NCI-H2081 treated with DMSO at 0.1 percent for 48 hours (cell line): ENCODE measurements around the gene LPCAT2.

Experiments
- DNase-seq: peaks from one replicate; lab custom pipeline; 2025; lab: John Stamatoyannopoulos, UW

LPCAT2 gene

DNA sequence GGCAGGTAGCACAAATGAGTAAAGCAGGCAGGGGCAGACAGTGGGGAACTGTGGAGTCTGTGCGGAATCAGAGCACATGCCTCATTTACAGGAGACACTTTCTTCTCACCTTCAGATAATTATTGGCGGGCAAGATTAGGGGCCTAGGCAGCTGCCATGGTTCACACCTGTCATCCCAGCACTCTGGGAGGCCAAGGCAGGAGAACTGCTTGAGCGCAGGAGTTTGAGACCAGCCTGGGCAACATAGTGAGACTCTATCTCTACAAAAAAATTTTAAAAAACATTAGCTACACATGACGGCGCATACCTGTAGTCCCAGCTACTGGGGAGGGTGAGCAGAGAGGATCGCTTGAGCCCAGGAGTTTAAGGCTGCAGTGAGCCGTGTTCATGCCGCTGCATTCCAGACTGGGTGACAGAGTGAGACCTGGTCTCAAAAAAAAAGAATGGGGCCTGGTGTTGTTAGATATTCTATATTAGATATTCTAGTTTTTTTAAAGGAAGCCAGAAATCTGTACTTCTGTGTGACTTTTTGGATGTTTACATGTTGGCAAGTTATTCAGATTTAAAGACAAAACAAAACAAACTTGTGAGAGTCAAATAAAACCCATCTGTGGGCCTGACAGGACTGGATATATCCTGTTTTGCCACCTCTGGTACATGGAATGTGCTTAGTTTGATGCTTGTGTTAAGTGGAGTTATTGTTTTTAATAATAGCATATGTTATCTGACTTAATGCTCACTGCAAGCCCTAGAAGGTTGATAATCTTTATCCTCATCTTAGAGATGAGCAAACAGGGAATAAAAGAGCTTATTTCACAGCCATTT lies 4.9 kb upstream of the LPCAT2 start:
- DNase-seq: no peak

DNA sequence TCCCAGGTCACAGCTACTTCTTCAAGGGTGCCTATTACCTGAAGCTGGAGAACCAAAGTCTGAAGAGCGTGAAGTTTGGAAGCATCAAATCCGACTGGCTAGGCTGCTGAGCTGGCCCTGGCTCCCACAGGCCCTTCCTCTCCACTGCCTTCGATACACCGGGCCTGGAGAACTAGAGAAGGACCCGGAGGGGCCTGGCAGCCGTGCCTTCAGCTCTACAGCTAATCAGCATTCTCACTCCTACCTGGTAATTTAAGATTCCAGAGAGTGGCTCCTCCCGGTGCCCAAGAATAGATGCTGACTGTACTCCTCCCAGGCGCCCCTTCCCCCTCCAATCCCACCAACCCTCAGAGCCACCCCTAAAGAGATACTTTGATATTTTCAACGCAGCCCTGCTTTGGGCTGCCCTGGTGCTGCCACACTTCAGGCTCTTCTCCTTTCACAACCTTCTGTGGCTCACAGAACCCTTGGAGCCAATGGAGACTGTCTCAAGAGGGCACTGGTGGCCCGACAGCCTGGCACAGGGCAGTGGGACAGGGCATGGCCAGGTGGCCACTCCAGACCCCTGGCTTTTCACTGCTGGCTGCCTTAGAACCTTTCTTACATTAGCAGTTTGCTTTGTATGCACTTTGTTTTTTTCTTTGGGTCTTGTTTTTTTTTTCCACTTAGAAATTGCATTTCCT lies 3.4 kb upstream of the LPCAT2 start:
- DNase-seq: no peak

DNA sequence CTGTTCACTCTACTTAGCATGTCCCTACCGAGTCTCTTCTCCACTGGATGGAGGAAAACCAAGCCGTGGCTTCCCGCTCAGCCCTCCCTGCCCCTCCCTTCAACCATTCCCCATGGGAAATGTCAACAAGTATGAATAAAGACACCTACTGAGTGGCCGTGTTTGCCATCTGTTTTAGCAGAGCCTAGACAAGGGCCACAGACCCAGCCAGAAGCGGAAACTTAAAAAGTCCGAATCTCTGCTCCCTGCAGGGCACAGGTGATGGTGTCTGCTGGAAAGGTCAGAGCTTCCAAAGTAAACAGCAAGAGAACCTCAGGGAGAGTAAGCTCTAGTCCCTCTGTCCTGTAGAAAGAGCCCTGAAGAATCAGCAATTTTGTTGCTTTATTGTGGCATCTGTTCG lies 2.8 kb upstream of the LPCAT2 start:
- DNase-seq: no peak

DNA sequence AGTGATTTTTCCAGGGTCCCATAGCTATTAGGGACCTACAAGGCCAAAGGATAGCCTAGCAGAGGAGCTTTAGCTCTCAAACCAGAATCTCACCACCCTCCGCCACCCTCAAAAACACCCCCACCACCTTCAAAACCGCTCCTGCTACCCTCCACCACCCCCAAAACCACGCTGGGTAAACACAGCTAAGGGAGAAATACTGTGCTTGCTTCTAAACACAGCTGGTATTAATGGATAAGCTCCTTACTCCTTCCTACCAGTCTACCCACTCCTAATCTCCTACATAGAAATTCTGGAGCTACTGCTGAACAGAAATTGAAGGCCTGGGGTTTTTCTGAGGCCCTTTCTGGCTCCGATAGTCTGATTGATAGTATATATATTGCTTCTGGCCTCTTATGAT lies 2.2 kb upstream of the LPCAT2 start:
- DNase-seq: no peak

DNA sequence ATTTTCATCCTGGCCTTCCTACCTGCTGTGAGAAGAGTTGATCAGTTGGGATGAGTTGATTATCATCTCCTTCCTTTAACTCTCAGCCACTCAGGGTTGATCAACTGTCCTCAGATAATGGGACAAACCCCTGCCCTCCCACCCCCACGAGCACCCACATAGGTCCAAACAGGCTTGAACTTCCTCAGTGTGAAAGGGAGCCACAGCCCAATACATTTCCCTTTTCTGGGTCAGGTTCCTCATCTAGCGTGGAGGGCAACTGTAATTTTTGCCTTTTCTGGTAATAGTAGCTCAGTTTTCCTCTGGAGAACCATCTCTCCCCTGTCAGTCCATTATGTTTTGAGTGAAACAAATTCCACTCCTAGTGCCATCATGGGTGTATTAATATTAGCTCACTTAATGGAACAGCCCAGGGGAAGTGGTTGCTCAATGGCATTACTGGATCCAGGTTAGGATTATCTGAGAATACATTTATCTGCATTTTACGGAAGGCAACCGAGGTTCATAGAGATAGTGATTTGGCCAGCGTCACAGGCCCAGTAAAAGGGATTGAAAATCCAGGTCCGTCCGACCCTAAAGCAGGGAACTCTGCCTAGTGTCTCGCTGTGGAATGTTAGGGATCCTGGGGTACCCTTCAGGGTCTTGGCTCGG lies 476 bp upstream of the LPCAT2 start:
- no peak for DNase-seq

DNA sequence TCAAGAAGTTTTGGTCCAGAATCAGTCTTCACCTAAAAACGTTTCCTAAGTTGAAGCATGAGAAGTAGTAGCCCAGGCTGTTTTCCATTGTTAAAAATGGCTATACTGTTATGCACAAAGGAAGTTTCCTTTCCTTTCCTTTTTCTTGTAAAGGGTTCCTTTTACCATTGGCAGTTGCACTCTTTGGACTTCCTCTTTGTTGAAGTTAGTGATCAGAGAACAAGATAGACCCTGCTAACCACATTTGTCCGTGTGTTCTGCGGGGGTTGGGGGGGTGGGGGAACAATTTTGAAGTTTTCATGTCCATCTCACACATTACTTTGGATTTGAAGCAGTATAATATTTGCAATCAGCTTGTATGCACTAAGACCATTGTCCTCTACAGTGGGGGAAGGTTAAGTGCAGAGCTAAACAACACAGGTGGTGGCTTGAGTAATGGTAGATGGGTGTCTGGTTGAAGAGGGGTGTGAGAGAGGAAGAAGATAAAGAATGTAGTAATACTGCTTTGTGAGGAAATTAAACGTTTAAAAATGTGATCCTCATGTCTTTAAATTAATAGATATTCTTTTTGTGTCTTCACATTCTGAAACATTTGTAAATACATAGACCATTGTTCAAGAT lies 1.4 kb downstream of the LPCAT2 start:
- no peak for DNase-seq

DNA sequence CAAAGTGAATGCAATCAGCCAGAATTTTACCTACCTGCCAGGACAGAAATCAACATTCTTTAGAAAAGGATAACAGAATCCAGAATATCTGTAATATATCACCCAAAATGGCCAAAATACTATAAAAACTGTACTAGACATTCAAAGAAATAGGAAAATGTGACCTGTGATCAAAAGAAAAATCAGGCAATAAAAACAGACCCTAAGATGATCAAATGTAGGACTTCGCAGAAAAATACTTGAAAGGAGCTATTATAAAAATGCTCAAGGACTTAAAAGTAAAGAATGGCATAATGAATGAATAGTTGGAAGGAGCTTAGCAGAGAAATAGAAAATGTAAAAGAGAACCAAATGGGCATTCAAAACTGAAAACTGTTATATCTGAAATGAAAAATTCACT lies 4.1 kb downstream of the LPCAT2 start:
- DNase-seq: no peak

DNA sequence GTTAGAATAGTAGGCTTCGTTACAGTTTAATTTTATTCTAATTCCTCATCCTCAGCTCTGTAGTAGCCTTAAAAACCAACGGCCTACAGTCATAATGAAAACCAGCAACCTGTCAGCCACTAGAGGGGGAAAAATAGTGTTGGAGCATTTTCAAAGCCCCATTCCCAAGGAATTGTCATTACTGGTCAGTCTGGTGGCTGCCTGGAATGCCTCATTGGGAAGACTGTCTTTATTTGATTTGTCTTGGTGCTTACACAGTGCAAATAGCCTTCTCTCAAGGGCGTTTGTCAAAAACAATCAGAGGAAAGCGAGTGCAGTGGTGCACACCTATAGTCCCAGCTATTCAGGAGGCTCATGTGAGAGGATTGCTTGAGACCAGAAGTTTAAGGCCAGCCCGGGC lies 4.7 kb downstream of the LPCAT2 start:
- DNase-seq: no peak

DNA sequence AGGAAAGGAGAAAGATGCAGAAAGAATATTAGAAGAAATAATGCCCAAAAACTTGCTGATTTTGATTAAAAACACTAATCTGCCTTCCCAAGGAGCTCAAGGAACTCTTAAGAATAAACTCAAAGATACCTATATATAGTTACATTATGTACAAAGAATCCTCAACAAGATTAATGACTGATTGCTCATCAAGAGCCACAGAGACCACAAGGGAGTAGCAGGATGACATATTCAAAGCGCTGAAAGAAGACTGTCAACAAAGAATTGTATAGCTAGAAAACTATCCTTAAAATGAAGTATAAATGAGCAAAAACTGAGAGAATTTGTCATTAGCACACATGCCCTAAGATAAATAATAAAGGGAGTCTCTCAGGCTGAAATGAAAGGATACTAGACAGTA lies 6.2 kb downstream of the LPCAT2 start:
- DNase-seq: no peak

DNA sequence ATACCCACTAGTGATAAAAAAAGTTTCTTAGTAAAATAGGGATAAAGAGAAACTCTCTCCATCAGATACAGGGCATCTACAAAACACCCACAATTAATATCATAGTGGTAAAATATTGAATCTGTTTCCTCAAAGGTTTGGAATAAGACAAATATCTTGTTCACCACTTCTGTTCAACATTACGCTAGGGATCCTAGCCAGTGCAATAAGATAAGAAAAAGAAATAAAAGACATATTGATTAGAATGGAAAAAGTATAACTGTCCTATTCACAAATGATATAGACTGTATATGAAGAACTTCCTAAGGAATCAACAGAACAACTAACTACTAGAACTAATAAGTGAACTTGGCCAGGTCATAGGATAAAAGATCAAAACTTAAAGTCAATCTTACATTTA lies 12.9 kb downstream of the LPCAT2 start:
- DNase-seq: no peak

DNA sequence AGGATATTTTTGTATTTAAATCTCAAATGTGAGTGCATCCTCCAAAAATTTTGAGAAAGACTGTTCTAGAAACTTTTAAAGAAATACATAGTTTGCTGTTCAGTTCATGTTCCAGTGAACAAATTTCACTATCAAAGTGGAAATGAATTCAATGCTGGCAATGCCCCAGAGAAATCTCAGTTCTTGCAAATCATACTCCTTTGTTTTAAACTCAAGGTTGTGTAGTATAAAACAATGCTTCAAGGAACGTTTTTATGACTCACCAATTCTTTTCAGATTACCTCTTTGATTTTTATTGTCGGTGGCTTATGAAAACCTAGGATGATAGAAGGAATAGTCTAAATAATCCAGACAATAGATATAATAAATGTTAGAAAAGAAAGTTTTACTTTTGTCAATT lies 17.6 kb downstream of the LPCAT2 start:
- DNase-seq: no peak

DNA sequence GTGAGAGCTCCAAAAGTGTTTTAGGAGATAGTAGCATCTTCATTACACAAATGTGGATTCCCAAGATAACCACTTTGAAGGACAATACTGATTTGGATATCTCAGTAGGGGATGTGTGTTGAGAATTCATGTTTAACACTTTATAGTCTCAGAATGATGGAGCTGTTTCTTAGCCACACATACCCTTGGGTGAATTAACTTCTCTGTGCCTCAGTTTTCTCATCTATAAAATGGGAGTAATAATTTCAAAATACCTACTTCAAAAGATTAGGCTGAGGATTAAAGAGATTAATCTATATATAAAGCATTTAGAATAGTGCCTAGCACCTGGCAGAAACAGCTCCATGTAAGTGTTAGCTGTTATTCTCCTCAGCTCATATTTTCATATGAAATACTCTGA lies 19.0 kb downstream of the LPCAT2 start:
- no peak for DNase-seq

DNA sequence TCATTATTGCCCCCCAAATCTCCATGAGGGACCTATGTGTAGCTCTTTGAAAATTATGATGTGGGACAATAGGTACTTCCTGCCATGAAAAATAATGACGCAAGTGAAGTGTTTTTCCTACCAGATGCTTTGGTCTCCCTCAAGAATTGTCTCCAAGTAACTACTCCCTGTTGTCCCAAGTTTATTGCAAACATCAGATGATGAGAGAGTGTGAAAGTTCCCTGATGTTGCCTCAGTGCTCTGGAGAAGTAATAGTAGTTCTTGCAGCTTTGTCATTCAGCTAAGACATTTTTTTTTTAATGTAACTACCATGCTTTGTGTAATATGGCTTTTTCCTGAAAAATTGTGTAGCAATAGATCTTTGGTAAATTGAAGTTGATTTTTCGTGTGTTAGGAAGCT lies 20.1 kb downstream of the LPCAT2 start:
- DNase-seq: no peak

DNA sequence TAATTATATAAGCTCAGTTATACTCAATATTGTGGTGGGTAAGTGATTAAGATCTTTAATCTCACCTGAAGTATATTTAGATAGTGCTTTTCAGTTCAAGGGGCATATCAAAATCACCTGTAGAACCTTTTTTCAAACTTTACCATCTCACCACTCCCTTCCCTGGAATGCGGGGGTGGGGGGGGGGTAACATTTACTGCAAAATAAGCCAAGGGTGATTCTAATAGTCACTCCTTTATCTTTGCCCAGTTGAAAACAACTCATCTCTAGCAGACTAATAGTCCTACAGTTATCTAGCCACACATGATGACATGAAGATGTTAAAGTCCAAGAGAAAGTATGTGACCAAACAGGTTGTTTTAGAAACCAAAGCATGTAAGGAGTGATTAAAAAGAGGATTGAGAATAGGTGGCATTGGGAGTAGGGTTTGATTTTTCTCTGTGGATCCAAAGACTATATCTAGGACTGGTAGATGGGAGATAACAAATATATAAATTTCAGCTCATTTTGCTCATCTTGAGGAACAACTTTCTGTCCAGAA lies 21.5 kb downstream of the LPCAT2 start:
- DNase-seq: no peak

DNA sequence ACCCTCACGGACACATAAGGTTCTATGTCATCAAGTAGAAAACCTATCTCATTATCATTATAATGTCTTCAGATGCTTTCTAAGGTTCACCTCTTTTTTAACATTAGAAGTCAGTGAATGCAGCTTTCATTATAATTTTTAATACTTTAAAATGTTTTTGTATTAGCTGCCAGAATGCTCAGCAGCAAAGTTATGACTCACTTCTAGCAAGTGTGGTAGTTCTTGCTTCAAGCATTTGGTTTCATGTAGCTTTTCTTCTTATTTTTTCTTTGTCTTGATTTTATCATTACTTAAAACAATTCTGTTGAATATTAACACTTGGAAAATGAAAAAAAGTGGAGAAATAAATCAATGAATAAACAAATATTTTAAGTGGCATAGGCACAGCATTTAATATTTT lies 23.4 kb downstream of the LPCAT2 start:
- DNase-seq: no peak

DNA sequence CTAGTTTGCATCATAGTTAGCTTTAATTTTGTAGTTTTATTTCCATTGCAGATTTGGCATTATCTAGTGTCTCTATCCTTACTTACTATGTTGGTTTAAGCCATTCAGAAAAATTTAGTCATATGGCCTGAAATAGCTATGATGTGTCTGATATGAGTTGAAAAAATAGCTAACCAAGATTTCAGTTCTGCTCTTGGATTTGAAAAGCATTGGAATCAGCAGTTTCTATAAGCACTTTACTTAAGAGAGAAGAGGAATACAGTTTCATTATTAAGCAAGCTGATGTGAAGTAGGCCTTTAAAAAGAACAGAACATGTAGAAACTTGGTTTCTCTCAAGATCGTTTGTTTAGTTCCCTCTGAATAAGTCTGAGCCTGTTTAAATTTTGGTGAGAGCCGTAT lies 25.9 kb downstream of the LPCAT2 start:
- DNase-seq: no peak

DNA sequence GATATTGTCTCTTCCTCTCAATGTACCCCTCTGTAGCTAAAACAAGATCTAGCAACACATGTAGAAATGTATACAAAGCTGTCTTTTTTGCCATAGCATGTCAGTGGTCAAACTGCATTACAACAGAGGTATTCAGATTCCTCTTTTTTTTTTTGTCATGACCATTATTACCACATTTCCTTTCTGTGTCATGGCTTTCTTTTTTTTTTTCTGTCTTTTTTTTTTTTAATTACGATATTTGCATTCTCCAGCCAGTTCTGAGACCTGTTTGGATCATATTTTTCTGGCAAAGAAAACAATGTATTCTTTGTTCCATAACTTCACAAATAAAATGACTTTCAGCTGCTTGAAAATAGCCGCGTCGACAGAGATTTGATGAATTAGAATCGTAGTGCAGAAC lies 30.2 kb downstream of the LPCAT2 start:
- no peak for DNase-seq

DNA sequence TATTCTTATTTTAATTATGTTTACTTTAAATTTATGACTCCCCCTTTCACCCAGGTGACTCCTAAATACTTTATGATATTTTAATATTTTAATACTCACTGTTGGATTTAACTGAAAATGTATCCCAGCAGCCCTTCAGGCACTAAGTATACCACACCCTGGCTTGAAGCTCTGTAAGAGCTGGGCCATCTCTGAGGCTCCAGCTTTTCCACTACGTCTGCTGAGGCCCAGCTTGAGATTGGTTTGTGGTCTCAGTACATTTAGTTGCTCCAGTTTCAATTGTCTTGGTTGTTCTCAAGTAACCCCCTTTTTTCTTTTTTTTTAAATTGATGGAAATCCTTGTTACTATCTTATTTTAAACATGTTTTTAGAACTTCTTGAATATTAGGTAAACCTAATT lies 30.6 kb downstream of the LPCAT2 start:
- no peak for DNase-seq

DNA sequence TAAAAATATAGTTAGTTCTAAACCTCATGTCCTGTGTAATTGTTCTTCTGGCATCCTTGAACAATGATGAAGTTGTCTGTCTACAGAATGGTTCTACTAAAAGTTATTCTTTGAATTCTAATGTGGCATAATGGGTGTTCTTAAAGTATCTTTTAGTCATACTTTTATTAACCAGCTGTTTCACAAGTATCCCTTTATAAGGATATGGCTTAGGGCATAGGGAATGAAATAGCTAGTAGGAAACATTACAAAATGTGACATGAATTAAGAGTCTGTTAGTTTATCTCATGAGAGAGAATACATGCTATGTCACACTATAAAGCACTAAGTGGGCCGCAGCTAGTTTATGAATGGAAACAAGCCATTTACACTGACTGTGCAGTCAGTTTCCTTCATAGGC lies 31.3 kb downstream of the LPCAT2 start:
- DNase-seq: no peak

DNA sequence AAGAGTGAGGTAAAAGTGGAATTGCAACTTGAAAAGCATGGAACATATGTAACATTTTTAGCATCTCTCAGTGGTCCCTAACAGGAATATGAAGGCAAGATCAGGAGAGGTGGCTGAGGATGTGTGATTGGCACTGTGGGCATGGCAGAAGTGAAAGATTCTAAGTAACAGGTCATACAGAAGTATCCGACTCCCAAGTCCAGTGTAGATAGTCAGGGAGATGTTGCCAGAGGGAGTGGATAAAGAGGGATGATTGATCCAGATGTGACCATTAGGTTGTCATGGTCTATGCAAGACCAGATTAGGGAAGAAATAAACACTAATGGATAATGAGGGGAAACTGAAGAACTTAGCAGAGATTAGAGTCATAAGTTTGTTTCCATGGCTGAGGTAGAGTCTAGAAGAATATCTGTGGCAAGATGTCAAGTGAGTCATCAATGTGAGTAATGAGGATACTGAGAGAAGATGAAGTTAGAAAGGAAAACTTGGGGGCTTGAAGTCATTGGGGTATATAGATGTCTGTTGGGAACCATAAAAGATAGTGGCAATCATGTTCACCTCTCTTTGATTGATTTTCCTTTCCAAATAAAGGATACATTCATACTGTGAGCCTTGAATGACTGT lies 33.7 kb downstream of the LPCAT2 start:
- DNase-seq: no peak

DNA sequence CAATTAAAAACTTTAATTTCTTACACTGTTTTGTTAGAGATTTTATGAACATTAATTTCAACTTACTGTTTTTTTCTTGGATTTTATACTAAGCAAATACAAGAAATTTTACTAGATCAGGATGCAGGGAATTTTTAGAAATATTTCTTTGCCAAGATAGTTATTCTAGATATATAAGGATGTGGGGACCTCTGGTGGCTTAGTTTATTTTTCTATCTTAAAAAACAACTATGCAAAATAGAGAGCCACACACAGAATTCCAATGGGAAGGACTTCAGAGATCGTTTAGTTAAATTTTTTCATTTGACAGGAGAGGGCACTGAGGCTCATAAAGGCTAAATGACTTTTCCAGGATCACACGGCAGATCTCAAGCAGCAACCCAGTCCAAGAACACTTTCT lies 34.6 kb downstream of the LPCAT2 start:
- no peak for DNase-seq

DNA sequence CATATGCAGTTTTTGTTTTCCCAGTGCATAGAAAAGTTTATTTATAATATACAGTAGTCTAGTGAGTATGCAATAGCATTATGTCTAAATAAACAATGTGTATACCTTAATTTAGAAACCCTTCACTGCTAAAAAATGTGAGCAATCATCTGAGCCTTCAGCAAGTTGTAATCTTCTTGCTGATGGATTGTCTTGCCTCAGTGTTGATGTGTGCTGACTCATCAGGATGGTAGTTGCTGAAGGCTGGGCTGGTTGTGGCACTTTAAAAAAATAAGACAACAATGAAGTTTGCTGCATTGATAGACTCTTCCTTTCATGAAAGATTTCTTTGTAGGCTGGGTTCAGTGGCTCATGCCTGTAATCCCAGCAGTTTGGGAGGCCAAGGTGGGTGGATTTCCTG lies 43.7 kb downstream of the LPCAT2 start:
- no peak for DNase-seq
